Brain pericyte (primary cell): ENCODE measurements around the gene PPP2R2C.

Source experiments
- DNase-seq: peaks from one replicate; pipeline ENCODE4 v3.0.0-alpha.2; 2012; ENCODE audit warnings: low read depth, low spot score

Gene PPP2R2C

DNA sequence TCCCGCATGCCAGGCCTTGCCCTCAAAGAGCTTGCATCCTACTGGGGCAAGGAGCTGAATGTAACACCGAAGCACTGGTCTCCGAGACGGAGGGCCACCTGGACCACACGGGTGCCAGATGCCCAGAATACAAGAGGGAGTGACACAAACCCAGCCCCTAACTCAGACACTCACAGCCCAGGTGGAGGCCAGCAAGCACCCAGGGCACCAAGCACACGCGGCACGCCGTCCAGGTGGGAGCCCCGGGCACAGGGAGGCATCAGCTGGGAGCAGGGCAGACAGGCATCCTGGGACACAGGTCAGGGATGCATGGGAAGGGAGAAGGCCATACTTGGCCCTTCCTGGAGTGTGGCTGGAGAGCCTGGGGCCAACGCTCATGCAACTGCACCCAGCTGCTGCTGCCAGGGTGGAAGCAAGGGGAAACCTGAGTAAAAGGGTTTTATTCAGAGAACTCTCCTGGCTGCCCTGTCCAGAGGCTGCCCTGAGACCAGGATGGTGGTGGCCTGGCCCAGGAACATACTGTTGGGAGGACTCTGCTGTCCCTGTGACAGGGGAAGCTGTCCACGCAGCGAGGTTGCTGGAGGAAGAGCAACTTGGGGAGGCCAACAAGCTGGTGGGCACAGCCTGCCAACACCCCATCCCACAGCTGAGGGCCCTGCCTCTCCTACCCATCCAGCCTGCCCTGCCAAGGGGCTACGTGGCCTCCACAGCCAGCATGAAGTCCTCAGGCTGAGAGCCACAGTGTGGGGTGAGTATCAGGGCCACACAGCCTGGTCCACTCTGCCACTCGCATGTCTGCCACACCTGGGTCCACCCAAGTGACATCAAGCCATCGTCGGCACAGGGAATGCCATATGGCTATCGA lies 22.2 kb upstream of the PPP2R2C start:
- DNase-seq = no peak

GRCh38 chr4:6493658-6494304 lies 21.4 kb upstream of the PPP2R2C start:
- DNase-seq = no peak

- no peak for DNase-seq
Observed at GRCh38 chr4:6492861-6493657, 20.6 kb upstream of the PPP2R2C start.

- DNase-seq = no peak
Observed at GRCh38 chr4:6492027-6492590, 19.7 kb upstream of the PPP2R2C start.

- no peak for DNase-seq
Observed at GRCh38 chr4:6491235-6491634, 18.8 kb upstream of the PPP2R2C start.

- DNase-seq = no peak
Observed at GRCh38 chr4:6489927-6490326, 17.5 kb upstream of the PPP2R2C start.

GRCh38 chr4:6487466-6487865 lies 15.1 kb upstream of the PPP2R2C start:
- DNase-seq = no peak

DNA sequence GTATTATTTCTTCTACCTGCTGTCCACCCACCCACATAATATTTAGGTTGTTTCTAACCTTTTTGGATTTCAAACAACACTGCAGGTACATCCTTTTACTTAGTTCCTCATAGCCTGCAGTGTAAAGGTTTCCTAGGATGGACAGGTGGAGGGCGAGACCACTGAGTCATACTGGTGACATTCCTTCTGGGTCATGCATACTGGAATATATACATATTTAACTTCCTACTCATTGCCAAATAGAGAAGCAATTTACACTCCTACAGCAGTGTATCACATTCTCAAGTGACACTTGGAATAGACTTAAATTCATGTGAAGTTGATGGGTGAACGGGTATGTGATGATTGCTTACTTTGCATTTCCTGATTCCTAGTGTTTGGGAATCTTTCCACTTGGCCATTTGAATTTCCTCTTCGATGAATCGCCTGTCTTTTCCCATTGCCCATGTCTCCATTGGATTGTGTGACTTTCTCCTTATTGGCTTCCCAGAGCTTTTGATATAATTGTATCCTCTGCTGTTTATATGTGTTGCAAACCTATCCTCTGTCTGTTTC lies 8.2 kb upstream of the PPP2R2C start:
- DNase-seq = no peak

DNA sequence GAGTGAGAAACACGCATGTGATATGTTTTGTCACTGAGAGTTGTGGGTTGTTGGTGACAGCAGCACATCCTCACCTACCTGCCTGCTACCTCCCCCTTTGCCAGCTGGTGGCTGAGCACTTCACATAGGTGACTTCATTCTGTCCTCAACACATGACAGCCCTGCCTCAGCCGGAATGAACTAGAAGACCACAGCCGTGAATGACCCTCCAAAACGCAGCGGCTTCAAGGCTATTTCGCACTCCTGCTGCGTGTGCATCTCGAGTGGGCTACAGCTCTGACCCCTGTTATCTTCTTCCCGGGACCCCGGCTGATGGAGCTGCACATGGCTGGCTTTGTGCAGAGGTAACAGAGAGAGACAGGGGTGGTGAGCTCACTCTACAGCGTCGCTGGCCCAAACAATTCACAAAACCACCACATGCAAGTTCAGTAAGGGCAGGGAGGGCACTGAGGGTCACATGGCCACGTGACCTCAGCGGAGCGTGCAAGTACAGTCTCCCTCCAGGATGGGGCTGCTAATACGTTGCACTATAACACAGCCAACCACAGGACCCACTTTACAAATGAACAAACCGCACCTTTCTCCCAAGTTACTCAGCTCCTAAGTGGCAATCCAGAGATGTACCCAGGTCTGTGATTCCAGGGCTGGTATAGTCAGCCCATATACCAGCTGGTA lies 6.3 kb upstream of the PPP2R2C start:
- no peak for DNase-seq

DNA sequence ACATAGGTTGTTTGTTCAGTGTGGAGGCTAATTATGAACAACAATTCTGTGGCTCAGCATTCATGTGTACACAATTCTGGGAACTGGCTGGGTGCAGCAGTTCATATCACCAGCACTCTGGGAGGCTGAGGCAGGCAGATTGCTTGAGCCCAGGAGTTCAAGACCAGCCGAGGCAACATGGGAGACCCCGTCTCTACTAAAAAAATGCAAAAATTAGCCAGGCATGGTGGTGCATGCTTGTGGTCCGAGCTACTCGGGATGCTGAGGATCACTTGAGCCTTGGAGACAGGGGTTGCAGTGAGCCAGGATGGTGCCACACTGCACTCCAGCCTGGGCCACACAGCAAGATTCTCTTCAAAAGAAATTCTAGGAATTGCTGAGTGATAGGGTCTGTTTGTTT lies 4.5 kb upstream of the PPP2R2C start:
- no peak for DNase-seq

- DNase-seq = no peak
Observed at GRCh38 chr4:6475492-6476020, 3.1 kb upstream of the PPP2R2C start.

DNA sequence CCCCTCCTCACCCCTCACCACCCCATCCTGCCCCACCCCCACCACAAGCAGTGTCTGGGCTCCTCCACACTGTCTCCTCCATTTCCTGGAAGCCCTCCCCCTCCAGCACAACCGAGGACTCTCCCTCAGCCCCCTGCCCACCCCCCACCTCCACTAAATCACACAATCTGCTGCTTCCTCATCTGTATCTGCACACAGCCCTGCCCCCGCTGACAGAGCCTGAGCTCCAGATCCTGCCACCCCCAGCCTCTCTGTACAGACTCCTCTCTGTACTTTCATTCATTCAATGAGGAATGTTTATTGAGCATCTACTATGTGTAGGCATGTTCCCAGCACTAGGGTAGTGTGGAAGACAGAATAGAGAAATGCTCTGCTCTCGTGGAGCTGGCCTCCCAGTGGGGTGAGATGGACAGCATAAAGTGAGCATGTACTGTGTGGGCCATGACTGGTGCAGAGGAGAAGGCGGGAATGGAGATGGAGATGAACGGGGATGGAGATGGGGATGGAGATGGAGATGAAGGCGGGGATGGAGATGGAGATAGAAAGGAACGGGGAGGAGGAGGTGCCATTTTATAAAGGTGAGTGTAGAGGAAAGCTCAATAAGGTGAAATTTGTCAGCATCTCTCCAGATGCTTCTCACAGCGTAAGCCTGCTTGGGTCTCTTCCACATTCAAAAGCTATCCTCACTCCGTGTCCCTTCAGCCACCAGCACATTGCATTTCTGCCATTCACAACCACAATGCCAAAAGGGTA lies 2.5 kb upstream of the PPP2R2C start:
- no peak for DNase-seq

DNA sequence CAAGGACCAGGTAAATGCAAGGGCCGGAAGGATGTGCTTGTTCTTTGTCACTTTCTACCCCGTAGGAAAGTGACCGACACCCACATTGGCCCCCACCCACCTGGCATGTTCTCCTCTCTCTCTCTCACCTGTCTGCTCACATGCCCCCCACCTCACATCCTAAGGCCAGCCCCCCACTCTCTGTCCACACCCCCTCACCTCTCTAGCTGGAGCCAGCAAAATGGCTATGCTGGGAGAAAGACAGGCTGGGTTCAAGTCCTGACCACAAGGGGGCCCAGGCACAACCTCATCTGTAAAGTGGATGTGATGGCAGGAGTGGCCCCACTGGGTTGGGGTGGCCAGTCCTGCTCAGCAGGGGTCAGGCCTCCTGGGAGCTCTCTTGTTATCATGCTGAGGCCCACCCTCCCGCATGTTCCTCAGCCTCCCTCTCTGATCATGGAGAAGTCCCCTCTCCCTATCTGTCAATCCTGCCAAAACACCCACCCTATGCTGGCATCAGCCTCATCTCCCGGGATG lies 1.7 kb upstream of the PPP2R2C start:
- DNase-seq = no peak

GRCh38 chr4:6473264-6474052 lies 1.0 kb upstream of the PPP2R2C start:
- DNase-seq = no peak

DNA sequence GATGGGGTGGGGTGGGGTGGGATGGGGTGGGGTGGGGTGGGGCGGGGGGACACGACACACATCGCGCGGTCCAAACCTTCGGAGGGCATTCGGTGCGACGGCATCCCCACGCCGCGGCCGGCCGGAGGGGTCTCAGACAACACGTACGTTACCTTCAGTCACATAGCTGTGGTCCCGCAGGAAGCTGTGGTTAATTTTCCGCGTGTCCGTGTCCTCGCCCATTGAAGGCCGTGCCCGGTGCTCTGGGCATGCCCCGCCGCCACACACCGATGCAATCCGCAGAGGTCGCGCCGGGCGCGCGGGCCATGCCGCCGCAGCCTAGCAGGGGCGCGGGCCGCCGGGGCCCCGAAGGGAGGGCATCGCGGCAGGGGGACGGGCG lies 417 bp downstream of the PPP2R2C start:
- DNase-seq = no peak

GRCh38 chr4:6471307-6472007 lies 957 bp downstream of the PPP2R2C start:
- DNase-seq = no peak

- no peak for DNase-seq
Observed at GRCh38 chr4:6470502-6471306, 1.7 kb downstream of the PPP2R2C start.
